Mesodermal cell (in vitro differentiated cells): ENCODE measurements around the gene STX1A.

Experiments
- H3K27ac ChIP-seq: 2 replicates; pipeline ENCODE4 v1.7.0; 2013; ENCODE audit warnings: mild to moderate bottlenecking, low read depth, low read length, moderate library complexity; ENCODE audit not compliant: severe bottlenecking
- H3K36me3 ChIP-seq: 2 replicates; pipeline ENCODE4 v1.7.1; 2013; ENCODE audit warnings: mild to moderate bottlenecking, low read length, moderate library complexity; ENCODE audit not compliant: control insufficient read depth, insufficient read depth
- H3K4me1 ChIP-seq: one replicate; pipeline ENCODE4 v1.7.1; 2013; ENCODE audit warnings: mild to moderate bottlenecking, low read length; ENCODE audit not compliant: insufficient read depth, control insufficient read depth, poor library complexity, severe bottlenecking
- H3K4me3 ChIP-seq: 2 replicates; pipeline ENCODE4 v1.7.0; 2013; ENCODE audit warnings: low read length, control low read depth, mild to moderate bottlenecking; ENCODE audit not compliant: insufficient read depth, poor library complexity, severe bottlenecking; ENCODE audit errors: extremely low read depth
- H3K9me3 ChIP-seq: 2 replicates; pipeline ENCODE4 v1.7.1; 2013; ENCODE audit warnings: mild to moderate bottlenecking, low read length, moderate library complexity; ENCODE audit not compliant: control insufficient read depth
- WGBS, 2 experiments: methylation state at CpG; one replicate each; pipeline ENCODE4 v1.1.5; 2013; ENCODE audit warnings: missing lambda C conversion rate in 2 of 2; ENCODE audit not compliant: insufficient coverage in 2 of 2; 5-methylcytosine and 5-hydroxymethylcytosine counted together

Gene STX1A

GRCh38 chr7:73707045-73707631, 12.3 kb downstream of the STX1A start:
- peaks cover 26% of the 10 kb centered on the region for H3K36me3 ChIP-seq
- no peak overlapping the region for H3K4me3 ChIP-seq
- peaks cover 5% of the 10 kb centered on the region for H3K4me1 ChIP-seq
- no peak overlapping the region for H3K27ac ChIP-seq
- no peaks in the 10 kb centered on the region for H3K9me3 ChIP-seq
- WGBS, 2 experiments, result 79 to 85% methylated on average over 8 to 14 of the region's 15 CpGs

GRCh38 chr7:73706126-73707044, 13.1 kb downstream of the STX1A start:
- Histone ChIP-seq H3K36me3 (peaks cover 33% of the 10 kb centered on the region), H3K4me3 (no peak overlapping the region), H3K27ac (no peak overlapping the region), H3K4me1 (peaks cover 5% of the 10 kb centered on the region), H3K9me3 (no peaks in the 10 kb centered on the region)
- 85 to 89% methylated on average over 22 to 24 of the region's 25 CpGs for WGBS, 2 experiments

GRCh38 chr7:73705551-73705920, 13.9 kb downstream of the STX1A start:
- WGBS, 2 experiments, result 88 to 96% methylated on average over 7 to 9 of the region's 10 CpGs
- no peak overlapping the region for H3K4me3 ChIP-seq
- H3K9me3 ChIP-seq, result no peaks in the 10 kb centered on the region
- H3K27ac ChIP-seq, result no peak overlapping the region
- peaks cover 38% of the 10 kb centered on the region for H3K36me3 ChIP-seq
- peaks cover 5% of the 10 kb centered on the region for H3K4me1 ChIP-seq

- H3K4me1 ChIP-seq, result peaks cover 5% of the 10 kb centered on the region
- H3K27ac ChIP-seq, result no peak overlapping the region
- H3K36me3 ChIP-seq, result peaks cover 43% of the 10 kb centered on the region
- no peak overlapping the region for H3K4me3 ChIP-seq
- H3K9me3 ChIP-seq, result no peaks in the 10 kb centered on the region
- 92% methylated on average over 10 to 20 of the region's 23 CpGs for WGBS, 2 experiments
Observed at GRCh38 chr7:73704640-73705550, 14.6 kb downstream of the STX1A start.

GRCh38 chr7:73703757-73704639, 15.5 kb downstream of the STX1A start:
- H3K4me3 ChIP-seq, result no peak overlapping the region
- WGBS, 2 experiments, result 46 to 52% methylated on average over 23 to 31 of the region's 45 CpGs
- H3K36me3 ChIP-seq, result peaks cover 48% of the 10 kb centered on the region
- H3K9me3 ChIP-seq, result no peaks in the 10 kb centered on the region
- peaks cover 5% of the 10 kb centered on the region for H3K4me1 ChIP-seq
- no peak overlapping the region for H3K27ac ChIP-seq

GRCh38 chr7:73703225-73703624, 16.2 kb downstream of the STX1A start:
- Histone ChIP-seq H3K27ac (no peak overlapping the region), H3K4me1 (peaks cover 5% of the 10 kb centered on the region), H3K9me3 (no peaks in the 10 kb centered on the region), H3K4me3 (no peak overlapping the region), H3K36me3 (peaks cover 51% of the 10 kb centered on the region)
- WGBS, 2 experiments, result 72% methylated on average over 13 of the region's 13 CpGs

GRCh38 chr7:73702665-73703064, 16.8 kb downstream of the STX1A start:
- H3K36me3 ChIP-seq, result peaks cover 56% of the 10 kb centered on the region
- peaks cover 5% of the 10 kb centered on the region for H3K4me1 ChIP-seq
- H3K9me3 ChIP-seq, result no peaks in the 10 kb centered on the region
- WGBS, 2 experiments, result 96 to 97% methylated on average over 14 of the region's 18 CpGs
- H3K27ac ChIP-seq, result no peak overlapping the region
- H3K4me3 ChIP-seq, result no peak overlapping the region

- WGBS, 2 experiments, result 92 to 98% methylated on average over 8 of the region's 8 CpGs
- H3K36me3 ChIP-seq, result peaks cover 61% of the 10 kb centered on the region
- H3K9me3 ChIP-seq, result no peaks in the 10 kb centered on the region
- no peak overlapping the region for H3K4me3 ChIP-seq
- no peak overlapping the region for H3K27ac ChIP-seq
- peaks cover 5% of the 10 kb centered on the region for H3K4me1 ChIP-seq
Observed at GRCh38 chr7:73702226-73702625, 17.2 kb downstream of the STX1A start.

GRCh38 chr7:73701357-73701995, 18.0 kb downstream of the STX1A start:
- H3K4me3 ChIP-seq, result no peak overlapping the region
- H3K36me3 ChIP-seq, result peaks cover 64% of the 10 kb centered on the region
- H3K4me1 ChIP-seq, result peaks cover 5% of the 10 kb centered on the region
- no peak overlapping the region for H3K27ac ChIP-seq
- H3K9me3 ChIP-seq, result no peaks in the 10 kb centered on the region
- WGBS, 2 experiments, result 65 to 78% methylated on average over 8 to 10 of the region's 13 CpGs
